Right lobe of liver (tissue), 6 donors: ENCODE results near the gene ZNF587. TPM values are rescaled to one million over a fixed set of nuclear protein-coding genes. Genes with fewer than 3 reads are reported as not detected.
"Not testable (repeated sequence)": the region's sequence is repeated elsewhere in the genome, so short reads cannot be mapped to it uniquely, and the experiment has no call there.

Source experiments
- ATAC-seq, 4 donors: fragments of 200-7000 bp; cut with Tn5 transposase; one replicate each; pipeline ENCODE4 v1.9.1; 2020; ENCODE audit warnings: mild to moderate bottlenecking in 4 of 4, moderate library complexity in 4 of 4
- DNase-seq, 3 donors: peaks; one replicate each; pipeline ENCODE4 v3.0.0-alpha.2; 2020
- H3K27ac ChIP-seq, 3 donors: fragments of 200-600 bp; one replicate each; pipeline ENCODE4 v1.8.0; 2022
- H3K27me3 ChIP-seq, 2 donors: fragments of 200-600 bp; one replicate each; pipeline ENCODE4 v1.8.0; 2022
- H3K36me3 ChIP-seq, 4 donors: fragments of 200-600 bp; sonication (generic) in 1 of 4; one replicate each; pipeline versions ENCODE4 v1.5.1 to v1.8.0; 2017 to 2022; ENCODE audit warnings: control low read depth in 1 of 4
- H3K4me1 ChIP-seq, 4 donors: fragments of 200-600 bp; sonication (generic) in 1 of 4; one replicate each; pipeline versions ENCODE4 v1.5.1 to v1.8.0; 2017 to 2022; ENCODE audit warnings: control low read depth in 1 of 4
- H3K4me3 ChIP-seq, 3 donors: fragments of 200-600 bp; one replicate each; pipeline ENCODE4 v1.8.0; 2022
- H3K9me3 ChIP-seq, 4 donors: fragments of 200-600 bp; sonication (generic) in 1 of 4; one replicate each; pipeline versions ENCODE4 v1.5.1 to v1.8.0; 2017 to 2022; ENCODE audit warnings: control low read depth in 1 of 4
- CTCF ChIP-seq, 4 donors: fragments of 200-600 bp in 3 of 4; fragments of 450-650 bp in 1 of 4; IDR thresholded peaks; one replicate each; pipeline versions ENCODE4 v1.5.1 to v1.8.0; 2016 to 2022; ENCODE audit warnings: antibody characterized with exemption in 4 of 4, mild to moderate bottlenecking in 2 of 4
- POLR2A ChIP-seq: fragments of 450-650 bp; IDR thresholded peaks from one replicate; pipeline ENCODE4 v1.6.1; 2017; ENCODE audit warnings: antibody characterized with exemption, mild to moderate bottlenecking
- WGBS: methylation state at CpG from one replicate; pipeline ENCODE4 v1.1.6; 2018; ENCODE audit warnings: low coverage, low lambda C conversion rate; ENCODE audit not compliant: insufficient coverage; ENCODE audit errors: missing lambda C conversion rate; 5-methylcytosine and 5-hydroxymethylcytosine counted together
- intact Hi-C, 2 donors: fragments of 100-400 bp; cut with DNase I; formaldehyde crosslinking; loops; one replicate each; pipeline versions ENCODE4 v1.11.2 to v1.14.1; 2022
- total RNA-seq, 6 experiments: library from RNA; depleted of rRNA in 2 of 6; stranded (reverse); fragments of >200 nt in 2 of 6; fragmentation: NEBNext Ultra II Directional in 3 of 6; extraction: Animal tissue kit (Norgen Biotek cat#: 25700) in 3 of 6; gene quantifications; one replicate each; pipeline versions ENCODE4 v1.1.0 to v1.2.4, GENCODE V29; 2016 to 2023
- donor health status: DM: no; HTN: yes; CAD: no.
- donor health status: DM: no; HTN: no; CAD: no.
- donor health status: DM: no; HTN: no; CAD: no.
- donor health status: DM: no; HTN: yes; CAD: no.
- donor health status: DM: no; HTN: yes; CAD: no.

Gene ZNF587
- total RNA-seq, 6 experiments from 2014 or later: 5.2 to 20.2 (median 12.6) TPM

DNA sequence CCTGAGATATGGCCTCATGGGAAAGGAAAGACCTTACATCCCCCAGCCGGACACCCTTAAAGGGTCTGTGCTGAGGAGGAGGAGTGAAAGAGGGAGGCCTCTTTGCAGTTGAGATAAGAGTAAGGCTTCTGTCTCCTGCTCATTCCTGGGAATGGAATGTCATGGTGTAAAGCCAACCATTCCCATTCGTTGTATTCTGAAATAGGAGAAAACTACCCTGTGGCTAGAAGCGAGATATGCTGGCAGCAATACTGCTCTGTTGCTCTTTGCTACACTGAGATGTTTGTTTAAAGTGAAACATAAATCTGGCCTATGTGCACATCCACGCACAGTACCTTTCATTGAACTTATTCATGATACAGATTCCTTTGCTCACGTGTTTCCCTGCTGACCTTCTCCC, 20.3 kb upstream of the ZNF587 start:
- peaks cover 0 to 19% (median 0%) of the 10 kb centered on the region in 4 donors for H3K4me1 ChIP-seq
- no peak overlapping the region for H3K4me3 ChIP-seq
- DNase-seq (no peak), ATAC-seq (no peak)
- H3K27ac ChIP-seq: peak overlapping the region in 1 of 3 donors; percentile 41
- 37% methylated on average over 3 of the region's 5 CpGs for WGBS
- intact Hi-C loops: loop anchor here in 1 of 2 donors (10.0 kb wide), 1 partner anchor 75 kb away; no protein-coding TSS in a partner anchor
- no peaks in the 10 kb centered on the region for H3K36me3 ChIP-seq
- H3K27me3 ChIP-seq: no peaks in the 10 kb centered on the region
- H3K9me3 ChIP-seq: no peaks in the 10 kb centered on the region
- TF ChIP-seq CTCF (IDR thresholded peaks at IDR 0.05) (no peak), POLR2A (no peak)

GRCh38 chr19:57830071-57830602, 19.5 kb upstream of the ZNF587 start, which contains the start of gene ZNF587B:
Gene ZNF587B, plus strand, starts transcription at chr19:57830299. Its CDS starts 230 bp downstream, at chr19:57830529.
- Histone ChIP-seq H3K9me3 (no peaks in the 10 kb centered on the region), H3K36me3 (no peaks in the 10 kb centered on the region), H3K4me1 (peaks cover 0 to 17% (median 0%) of the 10 kb centered on the region in 4 donors), H3K4me3 (peak within 1 kb of the TSS; percentile 36 to 62 (median 51)), H3K27ac (peak within 1 kb of the TSS; percentile 41 to 51 (median 46)), H3K27me3 (no peaks in the 10 kb centered on the region)
- 50% methylated on average over 4 of the region's 22 CpGs for WGBS
- intact Hi-C loops: no loop called here
- ATAC-seq: peak; percentile 87 to 96 (median 90)
- DNase-seq: peak; percentile 44 to 72 (median 71)
- TF ChIP-seq CTCF (IDR thresholded peaks at IDR 0.05): peak; percentile 25 to 61 (median 34)
- no peak for TF ChIP-seq POLR2A

- H3K4me1 ChIP-seq, H3K9me3 ChIP-seq, H3K27me3 ChIP-seq, H3K27ac ChIP-seq, intact Hi-C loops, H3K4me3 ChIP-seq, DNase-seq, ATAC-seq: not testable (repeated sequence)
- WGBS: 79% methylated on average over 5 of the region's 5 CpGs
- H3K36me3 ChIP-seq: peaks cover 0 to 19% (median 7%) of the 10 kb centered on the region in 4 donors
Measured at GRCh38 chr19:57836991-57837390, 12.7 kb upstream of the ZNF587 start.

- DNase-seq, H3K4me1 ChIP-seq, H3K9me3 ChIP-seq, ATAC-seq, H3K4me3 ChIP-seq, H3K27ac ChIP-seq, H3K27me3 ChIP-seq, intact Hi-C loops: not testable (repeated sequence)
- 90% methylated on average over 2 of the region's 5 CpGs for WGBS
- peaks cover 0 to 26% (median 7%) of the 10 kb centered on the region in 4 donors for H3K36me3 ChIP-seq
Measured at GRCh38 chr19:57838622-57839191, 11.0 kb upstream of the ZNF587 start.

- WGBS: 83% methylated on average over 5 of the region's 6 CpGs
- Histone ChIP-seq H3K4me3 (no peak overlapping the region), H3K36me3 (peaks cover 0 to 26% (median 9%) of the 10 kb centered on the region in 4 donors), H3K9me3 (no peaks in the 10 kb centered on the region), H3K4me1 (no peaks in the 10 kb centered on the region), H3K27ac (no peak overlapping the region), H3K27me3 (no peaks in the 10 kb centered on the region)
- ATAC-seq (no peak), DNase-seq (no peak)
- intact Hi-C loops: no loop called here
- TF ChIP-seq CTCF (IDR thresholded peaks at IDR 0.05) (no peak), POLR2A (no peak)
Measured at GRCh38 chr19:57841122-57841763, 8.4 kb upstream of the ZNF587 start.

DNA sequence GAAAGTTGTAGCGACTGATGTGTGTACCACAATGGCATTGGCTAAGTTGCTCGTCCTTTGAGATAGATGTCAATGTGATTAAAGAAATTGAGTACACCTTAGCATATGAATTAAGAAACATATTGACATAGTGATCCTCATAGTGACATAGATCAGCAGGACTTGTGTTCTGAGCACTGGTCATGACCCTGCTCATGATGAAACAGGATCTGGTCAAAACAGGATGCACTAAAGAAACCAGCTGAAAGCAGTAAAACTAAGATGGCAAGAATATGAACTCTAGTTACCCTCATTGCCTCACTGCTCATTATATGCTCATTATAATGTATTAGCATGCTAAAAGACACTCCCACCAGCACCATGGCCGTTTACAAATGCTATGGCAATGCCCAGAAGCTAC, 2.5 kb upstream of the ZNF587 start:
- H3K27me3 ChIP-seq, H3K4me3 ChIP-seq, H3K9me3 ChIP-seq, H3K36me3 ChIP-seq, DNase-seq, intact Hi-C loops: not testable (repeated sequence)
- peak overlapping the region in 1 of 3 donors; percentile 47 for H3K27ac ChIP-seq
- WGBS: 36% methylated on average over 3 of the region's 3 CpGs
- ATAC-seq: peak in 3 of 4 donors; percentile 28 to 55 (median 33)
- H3K4me1 ChIP-seq: peaks cover 0 to 23% (median 0%) of the 10 kb centered on the region in 4 donors

DNA sequence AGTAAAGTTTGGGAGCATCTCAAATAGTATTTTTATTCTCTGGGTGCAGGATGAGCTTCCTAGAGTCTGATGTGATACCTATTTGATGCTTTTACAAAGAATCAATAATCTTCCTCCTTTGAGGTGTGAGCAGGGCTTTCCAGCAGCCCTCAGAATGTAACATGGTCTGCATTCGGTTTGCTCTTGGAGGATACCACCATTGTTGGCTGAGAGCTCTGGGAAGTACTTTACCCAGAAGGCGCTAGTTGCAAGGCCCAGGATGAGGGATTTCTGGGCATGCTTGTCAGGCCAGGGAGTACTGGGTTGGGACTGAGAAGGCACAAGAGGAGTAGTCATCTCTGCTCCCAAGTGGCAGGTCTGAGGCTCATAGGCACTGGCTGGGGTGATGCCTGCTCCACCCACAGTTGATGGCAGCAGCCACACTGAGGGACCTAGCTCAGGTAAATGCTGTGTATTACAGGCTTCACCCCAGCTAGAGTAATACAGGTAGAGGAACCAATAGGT, 445 bp upstream of the ZNF587 start:
- Histone ChIP-seq H3K4me1 (peaks cover 0 to 30% (median 0%) of the 10 kb centered on the region in 4 donors), H3K4me3 (peak overlapping the region in 2 of 3 donors; percentile 73 to 83)
- ATAC-seq: peak in 2 of 4 donors; percentile 9 to 44
- H3K27ac ChIP-seq, DNase-seq, H3K36me3 ChIP-seq, intact Hi-C loops, H3K9me3 ChIP-seq, H3K27me3 ChIP-seq: not testable (repeated sequence)
- no CpG with 5 or more reads among the region's 2 CpGs for WGBS
